PC-3 (cell line): ENCODE measurements around the gene HOXA6.

ENCODE experiments used
- CTCF ChIP-seq: fragments of 300-600 bp; sonication (generic); conservative IDR thresholded peaks from 2 replicates; pipeline ENCODE4 v1.5.1; 2017; ENCODE audit warnings: antibody characterized with exemption, low read depth, mild to moderate bottlenecking, low read length
- EZH2 ChIP-seq: fragments of 300-600 bp; sonication (generic); IDR thresholded peaks from one replicate; pipeline ENCODE4 v1.6.1; 2017; ENCODE audit warnings: antibody characterized with exemption, mild to moderate bottlenecking, low read length; ENCODE audit not compliant: unreplicated experiment
- EZH2phosphoT487 ChIP-seq: fragments of 300-600 bp; sonication (generic); IDR thresholded peaks from 2 replicates; pipeline ENCODE4 v1.6.1; 2018; ENCODE audit warnings: mild to moderate bottlenecking, antibody characterized with exemption, low read length, borderline replicate concordance

- TF ChIP-seq CTCF (no peak), EZH2 (no peak), EZH2phosphoT487 (no peak)
Observed at GRCh38 chr7:27165996-27166530, 18.5 kb upstream of the HOXA6 start.
